ENCODE measurements around the gene MAPK11. TPM values are rescaled to one million over a fixed set of nuclear protein-coding genes. Genes with fewer than 3 reads are reported as not detected.
A peak's percentile ranks its signal among the peaks of the same experiment; 100 is the strongest.

MAPK11 gene
- total RNA-seq, 1 experiment from 2014 or later = 7.6 TPM

DNA sequence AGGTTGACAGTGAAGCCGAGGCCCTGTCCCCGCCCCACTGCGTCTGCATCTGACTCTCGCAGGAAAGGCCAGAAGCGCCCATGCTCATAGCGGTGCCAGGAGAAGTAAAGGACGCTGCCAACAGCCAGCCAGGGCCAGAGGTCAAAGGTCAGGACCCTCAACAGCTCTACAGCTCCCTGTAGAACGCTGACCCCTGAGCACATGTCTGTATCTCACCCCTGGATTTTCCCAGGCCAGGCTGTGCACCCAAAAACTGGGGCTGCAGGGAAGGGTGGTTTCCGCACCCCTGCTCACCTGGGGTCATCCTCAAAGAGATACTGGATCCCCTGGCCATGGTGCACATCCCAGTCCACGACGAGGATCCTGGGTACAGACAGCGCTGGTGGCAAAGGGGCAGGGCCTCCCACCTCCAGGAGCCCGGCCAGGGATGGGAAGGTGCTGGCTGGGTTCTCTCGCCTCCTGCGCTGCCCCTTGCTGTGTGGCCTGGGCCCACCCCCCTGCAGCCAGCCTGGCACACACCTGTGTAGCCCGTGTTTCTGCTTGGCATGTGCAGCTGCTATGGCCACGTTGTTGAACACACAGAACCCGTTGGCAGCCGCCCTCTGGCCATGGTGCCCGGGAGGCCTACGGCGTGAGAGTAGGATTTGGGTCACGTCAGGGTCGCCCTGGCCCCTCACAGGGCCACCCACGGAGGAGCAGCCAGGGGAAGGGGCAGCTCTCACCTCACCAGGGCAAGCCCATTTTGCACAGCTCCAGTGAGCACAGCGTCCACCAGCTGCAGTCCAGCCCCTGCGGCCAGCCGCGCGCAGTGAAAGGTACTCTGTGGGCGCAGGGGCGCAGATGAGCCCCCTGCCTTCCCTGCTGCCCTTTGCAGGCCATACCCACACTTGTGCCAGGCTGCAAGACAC, 20.6 kb downstream of the MAPK11 start:
- DNase-seq (ENCODE audit: low read depth) = no peak

- DNase-seq (ENCODE audit: low read depth) = no peak
Observed at GRCh38 chr22:50248196-50249081, 21.7 kb downstream of the MAPK11 start.

DNA sequence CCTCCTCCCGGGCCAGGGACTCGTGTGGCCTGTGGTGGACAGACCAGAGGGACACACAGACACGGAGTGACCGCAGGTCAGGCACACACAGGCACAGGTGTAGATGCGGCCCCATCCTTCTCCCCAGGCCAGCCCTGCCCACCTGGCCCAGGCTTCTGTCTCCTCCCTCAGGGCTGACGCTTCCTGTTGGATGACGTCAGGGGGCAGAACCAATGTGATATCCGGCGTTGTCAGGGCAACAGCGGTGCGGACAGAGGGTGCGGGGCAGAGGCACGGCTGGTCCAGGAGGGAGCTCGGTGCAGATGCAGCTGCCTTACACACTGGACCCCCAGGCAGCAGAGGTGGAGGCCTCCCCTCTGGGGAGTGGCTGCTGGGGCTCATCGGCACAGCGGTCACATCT, 22.4 kb downstream of the MAPK11 start:
- DNase-seq (ENCODE audit: low read depth) = no peak

DNA sequence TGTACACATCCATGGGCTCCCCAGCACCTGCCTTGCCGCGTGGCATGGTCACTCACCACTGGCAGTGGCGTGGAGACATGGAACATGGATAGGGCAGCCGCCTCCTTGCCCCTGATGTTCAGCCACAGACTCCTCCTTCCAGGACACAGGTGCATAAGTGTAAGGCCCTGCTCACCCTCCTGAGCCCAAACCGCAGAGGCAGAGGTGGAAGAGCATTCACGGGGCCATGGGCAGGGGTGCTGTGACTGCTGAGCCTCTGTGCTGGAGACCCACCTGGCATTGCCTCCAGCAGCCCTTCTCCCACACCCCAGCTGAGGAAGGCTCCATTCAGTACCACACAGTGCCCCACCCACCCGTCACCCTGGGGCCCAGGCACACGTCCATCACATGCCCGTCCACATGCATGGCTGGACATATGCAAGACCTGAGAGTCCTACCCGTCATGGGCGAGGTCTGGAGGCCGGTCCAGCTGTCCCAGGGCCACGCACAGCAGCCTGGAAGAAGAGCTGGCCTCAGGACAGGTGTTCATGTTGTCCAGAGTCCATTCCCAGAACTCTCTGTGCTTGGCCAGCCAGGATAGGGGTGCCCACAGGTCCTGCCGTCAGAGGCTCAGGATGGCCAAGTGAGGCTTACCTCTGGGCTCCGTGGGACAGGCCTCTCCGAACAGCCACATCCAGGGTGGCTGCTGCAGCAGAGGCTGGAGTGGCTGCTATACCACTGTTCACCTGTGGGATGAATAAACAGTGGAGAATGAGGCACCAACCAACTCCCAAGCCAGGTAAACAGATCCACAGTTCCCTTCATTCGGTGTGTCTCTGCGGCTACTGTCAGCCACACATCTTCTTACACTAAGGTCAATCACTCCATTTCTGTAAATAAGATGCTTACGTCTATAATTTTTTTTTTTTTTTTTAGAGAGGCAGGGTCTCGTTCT, 23.7 kb downstream of the MAPK11 start:
- DNase-seq (ENCODE audit: low read depth) = no peak

DNA sequence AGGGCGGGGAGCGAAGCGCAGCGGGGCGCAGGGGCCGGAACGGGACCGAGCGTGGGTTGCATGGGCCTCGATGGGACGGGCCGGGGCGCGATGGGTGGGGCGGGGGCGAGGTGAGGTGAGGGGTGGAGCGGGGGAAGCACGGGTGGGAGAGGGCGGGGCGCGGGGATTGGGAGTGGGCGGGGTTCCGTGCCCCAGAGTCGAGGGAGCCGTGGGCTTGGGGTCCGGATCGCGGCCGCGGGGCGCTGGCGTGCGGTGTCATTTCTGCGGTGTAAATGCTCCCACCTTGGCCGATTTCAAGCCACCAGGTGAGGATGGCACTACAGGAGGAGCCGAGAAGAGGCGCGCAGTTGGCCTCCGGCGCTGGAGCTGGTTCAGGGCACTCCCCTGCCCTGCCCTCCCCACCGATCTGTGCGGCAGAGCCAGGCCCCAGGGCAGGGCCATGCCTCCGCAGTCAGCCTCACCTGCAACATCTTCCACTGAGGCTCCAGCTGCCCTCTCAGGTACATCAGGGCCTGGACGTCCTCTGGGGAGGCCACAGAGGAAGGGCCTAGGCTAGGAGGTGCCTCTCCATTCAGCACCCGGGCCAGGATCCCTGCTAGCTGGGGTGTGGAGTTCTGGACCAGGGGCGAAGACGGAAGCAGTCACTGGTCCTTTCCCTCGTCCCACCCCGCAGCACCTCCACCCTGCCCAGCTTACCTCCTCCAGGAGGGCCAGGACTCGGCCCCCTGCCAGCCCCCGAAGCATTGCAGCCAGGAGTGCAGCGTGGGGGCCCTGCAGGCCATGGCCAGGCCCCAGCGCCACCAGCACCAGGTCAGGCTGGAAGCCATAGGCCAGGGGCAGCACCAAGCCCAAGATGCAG, 24.7 kb downstream of the MAPK11 start:
- no peak for DNase-seq (ENCODE audit: low read depth)

- peak; percentile 89 for DNase-seq (ENCODE audit: low read depth)
Observed at GRCh38 chr22:50244420-50245213, 25.6 kb downstream of the MAPK11 start, which contains the start of gene TUBGCP6. Gene TUBGCP6, minus strand, starts transcription at chr22:50245023. Its CDS starts 564 bp downstream, at chr22:50244459.

DNA sequence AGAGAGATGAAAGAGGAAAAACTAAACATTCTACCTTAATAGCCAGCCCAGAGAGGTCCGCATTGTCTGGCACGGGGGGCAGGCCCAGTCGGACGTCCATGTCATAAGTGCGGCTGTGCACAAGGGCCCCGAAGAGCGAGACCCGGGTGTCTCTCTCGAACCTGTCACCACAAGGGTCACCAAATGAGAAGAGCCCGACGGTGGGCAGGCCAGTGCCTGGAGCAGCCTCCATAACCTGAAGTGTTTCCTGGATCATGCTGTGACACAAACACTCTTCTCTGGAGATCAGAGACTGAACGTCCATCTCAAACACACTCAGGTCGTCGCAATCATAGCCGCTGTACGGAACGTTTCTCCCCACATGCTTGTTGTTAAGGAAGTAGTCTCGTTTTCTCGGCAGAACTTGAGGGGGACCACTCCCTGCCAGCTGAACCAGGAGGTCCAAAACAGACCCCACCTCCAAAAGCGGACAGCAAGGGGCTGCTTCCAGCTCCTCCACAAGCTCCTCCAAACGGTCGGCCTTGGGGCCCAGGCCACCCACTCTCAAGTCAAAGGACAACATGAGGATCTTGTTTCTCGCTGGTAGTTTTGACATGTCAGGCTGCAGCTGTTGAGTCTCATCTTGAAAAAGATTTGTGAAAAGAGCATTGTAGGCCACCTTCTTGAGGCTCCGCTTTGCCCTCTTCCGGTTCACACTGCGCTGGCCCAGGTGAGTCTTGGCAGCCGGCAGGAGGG, 26.3 kb downstream of the MAPK11 start:
- DNase-seq (ENCODE audit: low read depth) = peak; percentile 50

DNA sequence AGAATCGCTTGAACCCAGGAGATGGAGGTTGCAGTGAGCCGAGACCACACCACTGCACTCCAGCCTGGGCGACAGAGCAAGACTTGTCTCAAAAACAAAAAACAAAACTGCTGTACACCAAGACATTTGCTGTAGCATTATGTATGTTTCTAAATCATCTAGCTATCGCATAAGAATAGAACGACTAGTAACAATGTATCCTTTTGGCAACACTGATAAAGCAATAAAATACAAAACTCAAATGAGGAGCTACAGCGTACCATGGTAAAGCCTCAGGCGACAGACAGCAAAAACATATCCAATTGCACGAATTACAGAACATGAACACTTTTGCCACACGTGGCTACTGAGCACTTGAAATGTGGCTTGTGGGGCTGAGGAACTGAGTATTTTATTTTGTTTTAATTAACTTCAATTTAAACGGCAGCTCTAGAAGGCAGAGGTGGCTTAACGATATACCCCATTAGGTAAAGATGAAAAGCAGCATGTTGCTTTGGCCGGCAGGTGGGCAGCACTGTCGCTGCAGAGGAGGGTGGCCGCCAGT, 27.7 kb downstream of the MAPK11 start:
- no peak for DNase-seq (ENCODE audit: low read depth)

GRCh38 chr22:50238755-50239154, 31.4 kb downstream of the MAPK11 start:
- DNase-seq (ENCODE audit: low read depth) = no peak

DNA sequence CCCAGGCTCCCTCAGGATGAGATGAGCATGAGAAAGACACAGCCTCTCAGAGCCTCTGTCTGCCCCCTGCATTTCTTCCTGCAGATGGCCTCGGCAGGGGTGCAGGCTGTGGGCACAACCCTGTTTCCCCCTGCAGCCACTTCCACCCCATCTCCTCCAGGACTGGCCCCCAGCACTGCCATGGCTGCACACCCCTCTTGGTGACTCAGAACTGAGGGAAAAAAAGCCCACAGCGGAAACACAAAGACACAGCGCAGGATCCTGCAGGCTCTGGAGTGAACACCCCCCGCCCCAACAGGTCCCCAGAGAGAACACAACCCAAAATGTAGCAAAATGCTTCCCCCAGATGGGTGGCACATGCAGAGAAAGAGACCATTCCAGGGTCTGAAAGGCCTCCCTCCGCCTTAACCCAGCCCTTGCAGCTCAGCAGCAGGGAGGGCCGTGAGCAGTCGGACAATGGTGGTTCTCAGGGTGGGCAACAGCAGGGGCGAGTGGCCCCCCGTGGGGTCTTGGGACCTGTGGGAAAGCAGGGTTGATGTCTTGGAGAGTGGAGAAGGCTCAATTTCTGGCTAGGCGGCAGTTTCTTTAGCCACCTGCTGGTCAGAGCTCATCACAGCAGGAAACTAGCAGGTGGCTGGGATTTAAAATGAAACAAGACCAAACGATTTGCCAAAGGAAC, 33.3 kb downstream of the MAPK11 start:
- peak; percentile 19 for DNase-seq (ENCODE audit: low read depth)

DNA sequence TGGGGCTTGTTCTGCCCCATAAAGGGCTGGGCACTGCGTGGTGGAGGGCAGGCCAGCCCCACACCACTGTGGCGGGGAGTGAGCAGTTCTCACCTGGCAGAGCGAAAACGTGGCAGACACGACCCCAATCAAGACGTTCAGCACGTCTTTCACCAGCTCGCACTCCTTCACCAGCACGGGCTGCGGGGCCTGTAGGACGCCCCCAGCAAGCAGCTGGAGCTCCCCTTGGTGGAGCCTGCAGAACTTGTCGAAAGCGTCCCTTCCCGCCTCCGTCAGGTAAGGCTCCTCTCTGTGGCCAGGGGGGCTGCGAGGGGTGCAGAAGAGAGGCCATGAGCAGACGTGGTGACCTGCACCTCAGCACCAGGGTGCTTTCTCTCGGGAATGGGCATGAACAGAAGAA, 37.0 kb downstream of the MAPK11 start:
- no peak for DNase-seq (ENCODE audit: low read depth)

- no peak for DNase-seq (ENCODE audit: low read depth)
Observed at GRCh38 chr22:50232481-50233151, 37.6 kb downstream of the MAPK11 start.

GRCh38 chr22:50229370-50229769, 40.8 kb downstream of the MAPK11 start:
- DNase-seq (ENCODE audit: low read depth) = no peak

GRCh38 chr22:50228366-50228765, 41.8 kb downstream of the MAPK11 start:
- no peak for DNase-seq (ENCODE audit: low read depth)

- DNase-seq (ENCODE audit: low read depth) = no peak
Observed at GRCh38 chr22:50227579-50228215, 42.5 kb downstream of the MAPK11 start.

- no peak for DNase-seq (ENCODE audit: low read depth)
Observed at GRCh38 chr22:50226875-50227165, 43.4 kb downstream of the MAPK11 start.

All from LHCN-M2 (cell line).